Adrenal gland (tissue), 12 donors: ENCODE data around the gene PVALEF. TPM values are rescaled to one million over a fixed set of nuclear protein-coding genes. Genes with fewer than 3 reads are reported as not detected.

Experiments used
- DNase-seq, 7 donors: peaks; one replicate each; pipeline ENCODE4 v3.0.0-alpha.2; 2019 to 2020
- H3K27ac ChIP-seq, 5 donors: fragments of 200-600 bp; sonication (generic) in 4 of 5; 1 replicate in 3 of 5; 2 replicates in 2 of 5; pipeline versions ENCODE4 v1.5.1 to v1.8.0; 2016 to 2020; ENCODE audit warnings: mild to moderate bottlenecking in 1 of 5
- H3K27me3 ChIP-seq: fragments of 200-600 bp; 2 replicates; pipeline ENCODE4 v1.8.0; 2021
- H3K36me3 ChIP-seq, 2 donors: fragments of 200-600 bp; replicated peaks in 1 of 2; 1 replicate in 1 of 2; 2 replicates in 1 of 2; pipeline versions ENCODE4 v1.5.1 to v1.8.0; 2018 to 2022
- H3K4me1 ChIP-seq, 2 donors: fragments of 200-600 bp; replicated peaks in 1 of 2; 1 replicate in 1 of 2; 2 replicates in 1 of 2; pipeline versions ENCODE4 v1.5.1 to v1.8.0; 2018 to 2021
- H3K4me3 ChIP-seq, 4 donors: fragments of 200-600 bp; sonication (generic) in 3 of 4; one replicate each; pipeline ENCODE4 v1.5.1; 2016 to 2018
- H3K9me3 ChIP-seq, 3 donors: fragments of 200-600 bp; sonication (generic) in 1 of 3; replicated peaks in 1 of 3; 1 replicate in 2 of 3; 2 replicates in 1 of 3; pipeline versions ENCODE4 v1.5.1 to v1.8.0; 2016 to 2021
- POLR2A ChIP-seq, 2 donors: fragments of 450-650 bp; IDR thresholded peaks; one replicate each; pipeline ENCODE4 v1.6.1; 2017; ENCODE audit warnings: antibody characterized with exemption in 2 of 2, mild to moderate bottlenecking in 2 of 2, moderate library complexity in 1 of 2
- WGBS, 4 donors: extraction: QIAGEN DNeasy Blood & Tissue Kit in 2 of 4; methylation state at CpG; one replicate each; pipeline versions ENCODE4 v1.1.5 to v1.1.7; 2013 to 2017; 5-methylcytosine and 5-hydroxymethylcytosine counted together
- intact Hi-C, 2 donors: fragments of 100-400 bp; cut with DNase I; formaldehyde crosslinking; loops; one replicate each; pipeline versions ENCODE4 v1.14.1 to v1.15.0; 2022 to 2023
- polyA plus RNA-seq, 3 donors: library from polyadenylated mRNA; stranded (reverse); fragments of 200-250 nt in 2 of 3; fragments of 350-450 nt in 1 of 3; fragmentation: Illumina TruSeq in 1 of 3; extraction: RNeasy Lipid Tissue Mini Kit (QIAGEN cat#74804) in 1 of 3; gene quantifications; one replicate each; pipeline ENCODE4 v1.2.3, GENCODE V29; 2013 to 2014
- total RNA-seq, 9 donors: library from RNA; depleted of rRNA in 4 of 9; stranded (reverse); fragments of >200 nt in 4 of 9; fragments of 120-200 nt in 1 of 9; fragmentation: NEBNext Ultra II Directional in 1 of 9; extraction: Animal tissue kit (Norgen Biotek cat#: 25700) in 1 of 9; gene quantifications; one replicate each; pipeline versions ENCODE4 v1.1.0 to v1.2.4, GENCODE V29; 2013 to 2023
- TF ChIP-seq, protein P1 (sequence below), 6 experiments: fragments of 450-650 bp in 4 of 6; fragments of 200-600 bp in 2 of 6; sonication (generic) in 1 of 6; IDR thresholded peaks; 1 replicate in 5 of 6; 2 replicates in 1 of 6; pipeline versions ENCODE4 v1.5.1 to v1.8.0; 2016 to 2021; ENCODE audit warnings: antibody characterized with exemption in 6 of 6, mild to moderate bottlenecking in 2 of 6, moderate library complexity in 1 of 6
- donor health status: healthy with polysubstance abuse.
- donor health status: Bipolar disorder and iron deficiency.
- donor health status: DM: yes; HTN: yes; CAD: no.
- donor health status: DM: no; HTN: no; CAD: no.
- donor health status: DM: no; HTN: no; CAD: no.
- donor health status: DM: yes; HTN: yes; CAD: no.

PVALEF gene
- total and polyA plus RNA-seq, 12 donors = not detected

DNA sequence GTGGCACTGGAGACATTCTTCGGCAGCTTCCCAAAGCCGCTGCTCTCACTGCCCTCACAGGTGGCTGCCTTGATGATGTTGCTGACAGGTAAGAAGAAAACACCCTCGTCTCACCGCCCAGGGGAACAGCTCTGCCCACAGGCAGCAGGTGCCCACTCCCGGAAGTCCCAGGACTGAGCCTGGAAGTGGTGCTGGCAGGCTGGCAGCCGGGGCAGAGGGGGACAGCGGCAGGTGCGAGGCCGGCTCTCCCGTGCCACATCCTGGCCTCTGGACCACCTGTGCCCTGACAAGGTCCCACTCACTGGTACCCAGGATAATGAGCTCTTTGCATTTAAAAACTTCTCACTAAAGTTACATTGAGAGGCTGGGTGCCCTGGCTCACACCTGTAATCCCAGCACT, 37.0 kb downstream of the PVALEF start:
- TF ChIP-seq POLR2A (IDR thresholded peaks at IDR 0.05) = no peak
- TF ChIP-seq, protein P1, sequence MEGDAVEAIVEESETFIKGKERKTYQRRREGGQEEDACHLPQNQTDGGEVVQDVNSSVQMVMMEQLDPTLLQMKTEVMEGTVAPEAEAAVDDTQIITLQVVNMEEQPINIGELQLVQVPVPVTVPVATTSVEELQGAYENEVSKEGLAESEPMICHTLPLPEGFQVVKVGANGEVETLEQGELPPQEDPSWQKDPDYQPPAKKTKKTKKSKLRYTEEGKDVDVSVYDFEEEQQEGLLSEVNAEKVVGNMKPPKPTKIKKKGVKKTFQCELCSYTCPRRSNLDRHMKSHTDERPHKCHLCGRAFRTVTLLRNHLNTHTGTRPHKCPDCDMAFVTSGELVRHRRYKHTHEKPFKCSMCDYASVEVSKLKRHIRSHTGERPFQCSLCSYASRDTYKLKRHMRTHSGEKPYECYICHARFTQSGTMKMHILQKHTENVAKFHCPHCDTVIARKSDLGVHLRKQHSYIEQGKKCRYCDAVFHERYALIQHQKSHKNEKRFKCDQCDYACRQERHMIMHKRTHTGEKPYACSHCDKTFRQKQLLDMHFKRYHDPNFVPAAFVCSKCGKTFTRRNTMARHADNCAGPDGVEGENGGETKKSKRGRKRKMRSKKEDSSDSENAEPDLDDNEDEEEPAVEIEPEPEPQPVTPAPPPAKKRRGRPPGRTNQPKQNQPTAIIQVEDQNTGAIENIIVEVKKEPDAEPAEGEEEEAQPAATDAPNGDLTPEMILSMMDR (IDR thresholded peaks at IDR 0.05) = no peak
- no peak overlapping the region for H3K27ac ChIP-seq
- WGBS, 4 donors = 94 to 99% (median 97%) methylated on average over 6 to 10 of the region's 10 CpGs
- intact Hi-C loops = loop anchor here in 1 of 2 donors (5.0 kb wide), 1 partner anchor 60 kb away; no protein-coding TSS in a partner anchor
- no peaks in the 10 kb centered on the region for H3K27me3 ChIP-seq
- no peaks in the 10 kb centered on the region for H3K4me1 ChIP-seq
- H3K36me3 ChIP-seq = no peaks in the 10 kb centered on the region
- no peaks in the 10 kb centered on the region for H3K9me3 ChIP-seq
- no peak overlapping the region for H3K4me3 ChIP-seq
- DNase-seq = no peak

DNA sequence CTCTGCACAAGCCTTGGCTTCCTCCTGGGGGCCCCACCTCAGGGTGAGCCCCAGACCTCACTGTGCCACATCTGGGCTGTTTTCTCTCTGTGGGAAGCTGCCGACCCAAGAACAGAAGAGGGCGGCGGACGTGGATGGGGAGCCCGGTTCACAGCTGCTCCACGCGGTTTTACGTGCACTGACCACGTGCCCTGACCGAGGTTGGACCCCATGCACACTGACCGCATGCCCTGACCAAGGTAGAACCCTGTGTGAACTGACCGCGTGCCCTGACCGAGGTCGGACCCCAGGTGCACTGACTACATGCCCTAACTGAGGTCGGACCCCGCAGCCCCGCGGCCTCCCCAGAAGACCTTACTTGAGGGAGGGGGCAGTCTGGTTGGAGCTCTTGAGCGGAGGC, 37.8 kb downstream of the PVALEF start:
- H3K4me3 ChIP-seq = no peak overlapping the region
- H3K4me1 ChIP-seq = no peaks in the 10 kb centered on the region
- no peaks in the 10 kb centered on the region for H3K36me3 ChIP-seq
- H3K27me3 ChIP-seq = no peaks in the 10 kb centered on the region
- 90 to 98% (median 96%) methylated on average over 10 to 20 of the region's 20 CpGs for WGBS, 4 donors
- intact Hi-C loops = loop anchor here in 1 of 2 donors (5.0 kb wide), 1 partner anchor 61 kb away; no protein-coding TSS in a partner anchor
- H3K9me3 ChIP-seq = no peaks in the 10 kb centered on the region
- no peak overlapping the region for H3K27ac ChIP-seq
- TF ChIP-seq, protein P1 (IDR thresholded peaks at IDR 0.05) = no peak
- TF ChIP-seq POLR2A (IDR thresholded peaks at IDR 0.05) = no peak
- DNase-seq = no peak

DNA sequence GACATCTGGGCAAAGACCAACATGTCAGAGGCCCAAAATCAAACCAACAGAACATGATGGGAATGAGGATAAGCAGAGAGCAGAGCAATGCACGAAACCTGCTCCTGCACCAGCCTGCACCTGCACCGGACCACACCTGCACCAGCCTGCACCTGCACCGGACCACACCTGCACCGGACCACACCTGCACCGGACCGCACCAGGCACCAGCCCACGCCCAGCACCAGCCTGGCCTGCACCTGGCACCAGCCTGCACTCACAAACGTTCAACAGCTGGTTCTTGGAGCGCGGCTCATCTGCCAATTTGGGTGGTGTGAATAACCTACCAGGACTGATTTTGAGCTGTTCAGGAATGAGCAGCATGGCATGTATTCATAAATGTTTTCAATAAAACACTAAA, 39.3 kb downstream of the PVALEF start:
- TF ChIP-seq POLR2A (IDR thresholded peaks at IDR 0.05) = no peak
- TF ChIP-seq, protein P1 (IDR thresholded peaks at IDR 0.05) = no peak
- Histone ChIP-seq H3K4me1 (no peaks in the 10 kb centered on the region), H3K27me3 (no peaks in the 10 kb centered on the region), H3K9me3 (no peaks in the 10 kb centered on the region), H3K36me3 (no peaks in the 10 kb centered on the region), H3K4me3 (no peak overlapping the region), H3K27ac (no peak overlapping the region)
- intact Hi-C loops = loop anchor here in 1 of 2 donors (5.0 kb wide), 1 partner anchor 62 kb away; no protein-coding TSS in a partner anchor
- no peak for DNase-seq
- WGBS, 4 donors = 90 to 93% (median 92%) methylated on average over 7 to 10 of the region's 10 CpGs; no CpG with 5 or more reads in 1 of the 4 donors

- no peak overlapping the region for H3K4me3 ChIP-seq
Measured at GRCh38 chr17:81206166-81206565, 40.9 kb downstream of the PVALEF start.

DNA sequence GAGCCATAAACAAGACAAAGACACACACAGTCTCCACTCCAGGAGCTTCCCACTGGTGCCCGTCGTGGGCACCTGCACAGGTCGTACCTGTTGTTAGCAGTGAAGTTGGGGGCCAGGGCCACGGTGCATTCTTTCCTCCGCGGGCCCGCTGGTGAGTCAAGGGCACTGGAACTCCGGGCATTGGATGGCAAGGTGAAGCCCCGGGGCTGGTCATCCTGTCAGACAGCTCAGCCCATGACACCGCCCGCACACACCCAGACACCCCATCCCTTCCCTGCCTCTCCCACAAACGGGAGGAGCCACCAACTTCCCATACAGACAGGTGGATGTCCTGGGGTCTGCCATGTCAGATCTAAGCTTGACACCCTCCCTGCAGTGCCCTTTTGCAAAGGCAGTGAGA, 41.4 kb downstream of the PVALEF start:
- Histone ChIP-seq H3K36me3 (no peaks in the 10 kb centered on the region), H3K27me3 (no peaks in the 10 kb centered on the region), H3K9me3 (no peaks in the 10 kb centered on the region), H3K4me3 (no peak overlapping the region), H3K4me1 (no peaks in the 10 kb centered on the region), H3K27ac (no peak overlapping the region)
- intact Hi-C loops = no loop called here
- no peak for DNase-seq
- TF ChIP-seq, protein P1 (IDR thresholded peaks at IDR 0.05) = no peak
- no peak for TF ChIP-seq POLR2A (IDR thresholded peaks at IDR 0.05)
- 92 to 99% (median 94%) methylated on average over 7 to 12 of the region's 12 CpGs for WGBS, 4 donors

More at GRCh38 chr17:81206166-81206565, 40.9 kb downstream of the PVALEF start:
- intact Hi-C loops = no loop called here
- H3K4me1 ChIP-seq = no peaks in the 10 kb centered on the region
- H3K36me3 ChIP-seq = no peaks in the 10 kb centered on the region
- H3K9me3 ChIP-seq = no peaks in the 10 kb centered on the region
- no peak for TF ChIP-seq POLR2A (IDR thresholded peaks at IDR 0.05)
- no peaks in the 10 kb centered on the region for H3K27me3 ChIP-seq
- 89 to 96% (median 91%) methylated on average over 4 of the region's 4 CpGs for WGBS, 4 donors
- DNase-seq = no peak
- no peak overlapping the region for H3K27ac ChIP-seq
